GM12864 (cell line): Measurements from ENCODE around the gene STK35.

Experiments used
- DNase-seq: peaks from one replicate; pipeline ENCODE4 v3.0.0-alpha.2; 2011; ENCODE audit warnings: low read depth
- H3K4me3 ChIP-seq: 2 replicates; pipeline ENCODE4 v1.5.1; 2011; ENCODE audit warnings: mild to moderate bottlenecking, low read depth, low read length, control low read depth
- CTCF ChIP-seq: IDR thresholded peaks from 2 replicates; pipeline ENCODE4 v1.5.1; 2011; ENCODE audit warnings: low read depth, mild to moderate bottlenecking, moderate library complexity, low read length, control low read depth, inconsistent platforms; ENCODE audit errors: missing control alignments

STK35 gene

DNA sequence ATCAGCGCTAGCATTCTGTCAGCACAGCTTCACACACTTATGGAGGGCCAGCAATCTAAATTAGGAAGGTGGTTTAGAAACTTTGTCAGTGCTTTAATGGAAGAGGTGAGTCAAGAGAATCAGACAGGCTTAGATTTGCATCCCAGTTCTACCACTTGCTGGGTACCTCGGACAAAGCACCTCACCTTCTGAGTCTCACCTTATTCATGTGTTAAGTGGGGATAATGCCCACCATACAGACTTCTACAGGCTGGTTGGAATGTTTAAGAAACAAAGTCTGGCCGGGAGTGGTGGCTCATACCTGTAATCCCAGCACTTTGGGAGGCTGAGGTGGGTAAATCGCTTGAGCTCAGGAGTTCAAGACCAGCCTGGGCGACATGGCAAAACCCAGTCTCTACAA lies 12.2 kb upstream of the STK35 start:
- no peak for DNase-seq
- no peak overlapping the region for H3K4me3 ChIP-seq
- no peak for TF ChIP-seq CTCF

DNA sequence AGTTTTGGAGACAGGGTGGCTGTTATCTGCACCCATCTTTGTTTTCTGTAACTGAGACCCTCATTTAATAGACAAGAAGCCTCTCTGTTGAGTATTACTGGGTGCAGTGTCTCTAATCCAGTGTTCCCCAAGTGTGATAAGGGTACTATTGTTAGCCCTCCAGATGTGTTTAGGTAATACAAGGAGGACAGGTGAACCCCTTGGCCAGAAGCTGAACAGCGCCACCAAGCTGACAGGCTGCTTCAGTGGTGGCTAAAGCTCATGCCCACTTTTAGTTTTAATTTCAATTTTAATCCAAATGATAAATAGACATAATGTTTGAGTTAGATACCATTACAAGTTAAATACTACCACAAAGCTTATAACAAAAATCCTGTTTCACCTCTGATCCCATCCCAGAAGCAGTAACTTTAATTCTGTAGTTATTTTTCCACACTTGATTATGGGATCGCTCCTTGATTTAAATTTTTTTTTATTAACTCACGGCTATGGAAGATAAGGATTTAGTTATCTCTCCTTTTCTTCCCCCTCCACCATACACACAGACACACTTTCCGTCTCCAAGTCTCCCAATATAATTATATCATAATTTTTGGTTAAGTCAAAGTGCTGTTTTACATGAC lies 8.4 kb upstream of the STK35 start:
- H3K4me3 ChIP-seq: no peak overlapping the region
- no peak for DNase-seq
- TF ChIP-seq CTCF: peak; percentile 63

- H3K4me3 ChIP-seq: no peak overlapping the region
- no peak for TF ChIP-seq CTCF
- no peak for DNase-seq
These were observed 7.7 kb upstream of the STK35 start for GRCh38 chr20:2093883-2094282.

GRCh38 chr20:2101865-2102584 lies 398 bp downstream of the STK35 start:
- H3K4me3 ChIP-seq: peak overlapping the region; percentile 90
- DNase-seq: peak; percentile 80
- TF ChIP-seq CTCF: no peak

DNA sequence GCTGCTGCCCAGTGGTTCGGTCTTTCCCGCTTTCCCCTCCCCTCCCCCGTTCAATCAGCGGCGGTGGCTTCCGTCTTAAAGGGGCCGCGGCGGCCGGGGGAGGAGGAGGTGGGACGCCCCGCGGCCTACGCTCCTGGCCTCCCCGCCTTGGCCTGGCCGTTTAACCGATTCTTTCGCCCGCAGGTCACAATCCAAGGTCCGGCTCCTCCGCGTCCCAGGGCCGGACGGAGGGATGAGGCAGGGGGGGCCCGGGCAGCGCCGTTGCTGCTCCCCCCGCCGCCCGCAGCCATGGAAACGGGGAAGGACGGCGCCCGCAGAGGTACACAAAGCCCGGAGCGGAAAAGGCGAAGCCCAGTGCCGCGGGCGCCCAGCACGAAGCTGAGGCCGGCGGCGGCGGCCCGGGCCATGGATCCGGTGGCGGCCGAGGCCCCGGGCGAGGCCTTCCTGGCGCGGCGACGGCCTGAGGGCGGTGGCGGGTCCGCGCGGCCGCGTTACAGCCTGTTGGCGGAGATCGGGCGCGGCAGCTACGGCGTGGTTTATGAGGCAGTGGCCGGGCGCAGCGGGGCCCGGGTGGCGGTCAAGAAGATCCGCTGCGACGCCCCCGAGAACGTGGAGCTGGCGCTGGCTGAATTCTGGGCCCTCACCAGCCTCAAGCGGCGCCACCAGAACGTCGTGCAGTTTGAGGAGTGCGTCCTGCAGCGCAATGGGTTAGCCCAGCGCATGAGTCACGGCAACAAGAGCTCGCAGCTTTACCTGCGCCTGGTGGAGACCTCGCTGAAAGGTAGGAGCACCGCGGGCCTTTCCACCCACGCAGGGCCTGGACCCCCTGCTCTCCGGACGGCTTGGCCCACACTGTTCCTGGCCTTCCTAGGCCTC lies 1.2 kb downstream of the STK35 start:
- no peak for TF ChIP-seq CTCF
- peak overlapping the region; percentile 90 for H3K4me3 ChIP-seq
- peak; percentile 57 for DNase-seq

GRCh38 chr20:2103461-2104153 lies 2.0 kb downstream of the STK35 start:
- H3K4me3 ChIP-seq: peak overlapping the region; percentile 90
- TF ChIP-seq CTCF: no peak
- DNase-seq: no peak
